Neural crest cell (in vitro differentiated cells): ENCODE results near the gene BAZ2B. TPM values are rescaled to one million over a fixed set of nuclear protein-coding genes. Genes with fewer than 3 reads are reported as not detected.

Experiments used
- DNase-seq: peaks from one replicate; pipeline ENCODE4 v3.0.0; 2021; ENCODE audit warnings: low read depth, mixed read lengths, low spot score
- H3K27ac Mint-ChIP-seq: one replicate; pipeline ENCODE4 v1.8.0; 2021; ENCODE audit warnings: mild to moderate bottlenecking, mixed read lengths; ENCODE audit not compliant: unreplicated experiment
- H3K27me3 Mint-ChIP-seq: 2 replicates; pipeline ENCODE4 v1.8.0; 2021; ENCODE audit warnings: low read depth, mild to moderate bottlenecking, mixed read lengths
- H3K36me3 Mint-ChIP-seq: 2 replicates; pipeline ENCODE4 v1.8.0; 2021; ENCODE audit warnings: low read depth, mild to moderate bottlenecking, mixed read lengths
- H3K4me1 Mint-ChIP-seq: 2 replicates; pipeline ENCODE4 v1.8.0; 2021; ENCODE audit warnings: mixed read lengths
- H3K4me3 Mint-ChIP-seq: one replicate; pipeline ENCODE4 v1.8.0; 2021; ENCODE audit warnings: mild to moderate bottlenecking, mixed read lengths
- H3K9me3 Mint-ChIP-seq: 2 replicates; pipeline ENCODE4 v1.8.0; 2021; ENCODE audit warnings: mixed read lengths
- CTCF ChIP-seq: fragments of 200-600 bp; sonication (generic); conservative IDR thresholded peaks from 2 replicates; pipeline ENCODE4 v1.5.0; 2021; ENCODE audit warnings: antibody characterized with exemption, mild to moderate bottlenecking
- total RNA-seq: library from RNA; stranded (reverse); gene quantifications from 2 replicates; pipeline ENCODE4 v1.2.1, GENCODE V29; 2021

BAZ2B gene
- total RNA-seq, 1 donor from 2014 or later = 65.9 TPM

GRCh38 chr2:159589286-159589685 is 27.1 kb downstream of the BAZ2B start:
- Mint-ChIP-seq H3K36me3 (peaks cover 5% of the 10 kb centered on the region), H3K9me3 (no peaks in the 10 kb centered on the region), H3K27ac (no peak overlapping the region), H3K27me3 (no peaks in the 10 kb centered on the region), H3K4me3 (no peak overlapping the region), H3K4me1 (peaks cover 3% of the 10 kb centered on the region)
- DNase-seq = no peak
- no peak for TF ChIP-seq CTCF

- no peaks in the 10 kb centered on the region for H3K9me3 Mint-ChIP-seq
- H3K4me3 Mint-ChIP-seq = no peak overlapping the region
- peaks cover 16% of the 10 kb centered on the region for H3K36me3 Mint-ChIP-seq
- peaks cover 4% of the 10 kb centered on the region for H3K4me1 Mint-ChIP-seq
- no peaks in the 10 kb centered on the region for H3K27me3 Mint-ChIP-seq
- no peak overlapping the region for H3K27ac Mint-ChIP-seq
- TF ChIP-seq CTCF = no peak
- no peak for DNase-seq
Observed at GRCh38 chr2:159586034-159586433, 30.3 kb downstream of the BAZ2B start.

GRCh38 chr2:159585622-159586021 is 30.7 kb downstream of the BAZ2B start:
- TF ChIP-seq CTCF = no peak
- no peaks in the 10 kb centered on the region for H3K27me3 Mint-ChIP-seq
- no peaks in the 10 kb centered on the region for H3K9me3 Mint-ChIP-seq
- peaks cover 19% of the 10 kb centered on the region for H3K36me3 Mint-ChIP-seq
- no peak overlapping the region for H3K27ac Mint-ChIP-seq
- H3K4me3 Mint-ChIP-seq = no peak overlapping the region
- no peak for DNase-seq
- peaks cover 4% of the 10 kb centered on the region for H3K4me1 Mint-ChIP-seq

- Mint-ChIP-seq H3K27ac (no peak overlapping the region), H3K9me3 (peaks cover 5% of the 10 kb centered on the region), H3K27me3 (no peaks in the 10 kb centered on the region), H3K36me3 (peaks cover 27% of the 10 kb centered on the region), H3K4me1 (peaks cover 4% of the 10 kb centered on the region), H3K4me3 (no peak overlapping the region)
- no peak for DNase-seq
- TF ChIP-seq CTCF = no peak
Observed at GRCh38 chr2:159584796-159585195, 31.6 kb downstream of the BAZ2B start.

- peaks cover 7% of the 10 kb centered on the region for H3K4me1 Mint-ChIP-seq
- H3K9me3 Mint-ChIP-seq = peaks cover 13% of the 10 kb centered on the region
- H3K36me3 Mint-ChIP-seq = peaks cover 32% of the 10 kb centered on the region
- H3K27ac Mint-ChIP-seq = no peak overlapping the region
- TF ChIP-seq CTCF = no peak
- H3K4me3 Mint-ChIP-seq = no peak overlapping the region
- no peak for DNase-seq
- no peaks in the 10 kb centered on the region for H3K27me3 Mint-ChIP-seq
Observed at GRCh38 chr2:159573846-159574606, 42.3 kb downstream of the BAZ2B start.
